Measurements from ENCODE around the gene MED1. TPM values are rescaled to one million over a fixed set of nuclear protein-coding genes. Genes with fewer than 3 reads are reported as not detected.
"Not testable (repeated sequence)": the region's sequence is repeated elsewhere in the genome, so short reads cannot be mapped to it uniquely, and the experiment has no call there.

Gene MED1
- 18.5 TPM for total RNA-seq
- 10 to 100 TPM; 20.4 to 34.2 (median 27.4) TPM for polyA plus RNA-seq (ENCODE audit: insufficient read depth in 1 of 8, insufficient read length in 8 of 8, low replicate concordance in 1 of 8)
- long read RNA-seq, donor 1, result 0 reads
- long read RNA-seq, donor 2, result 0 reads
- long read RNA-seq, donor 3, full-length matches to known transcripts, result 6 of 30 reads
- long read RNA-seq, donor 3, partial matches to known transcripts, result 24 of 30 reads
- long read RNA-seq, donor 3, other reads (novel, unspliced or antisense), result 0 of 30 reads
- long read RNA-seq, donor 4, partial matches to known transcripts, result 11 of 11 reads
- long read RNA-seq, donor 4, other reads (novel, unspliced or antisense), result 0 of 11 reads
- long read RNA-seq, donor 5, full-length matches to known transcripts, result 4 of 4 reads
- long read RNA-seq, donor 5, partial matches to known transcripts, result 0 of 4 reads
- long read RNA-seq, donor 5, other reads (novel, unspliced or antisense), result 0 of 4 reads
- long read RNA-seq, donor 6, full-length matches to known transcripts, result 4 of 4 reads
- long read RNA-seq, donor 6, partial matches to known transcripts, result 0 of 4 reads
- long read RNA-seq, donor 6, other reads (novel, unspliced or antisense), result 0 of 4 reads
- long read RNA-seq, donor 7, partial matches to known transcripts, result 15 of 15 reads
- long read RNA-seq, donor 7, other reads (novel, unspliced or antisense), result 0 of 15 reads
- long read RNA-seq, donor 8, full-length matches to known transcripts, result 3 of 20 reads
- long read RNA-seq, donor 8, partial matches to known transcripts, result 17 of 20 reads
- long read RNA-seq, donor 8, other reads (novel, unspliced or antisense), result 0 of 20 reads
- long read RNA-seq, donor 9, full-length matches to known transcripts, result 1 of 1 reads
- long read RNA-seq, donor 9, partial matches to known transcripts, result 0 of 1 reads
- long read RNA-seq, donor 9, other reads (novel, unspliced or antisense), result 0 of 1 reads
- long read RNA-seq, donor 10, full-length matches to known transcripts, result 2 of 2 reads
- long read RNA-seq, donor 10, partial matches to known transcripts, result 0 of 2 reads
- long read RNA-seq, donor 10, other reads (novel, unspliced or antisense), result 0 of 2 reads
- long read RNA-seq, donor 11, full-length matches to known transcripts, result 1 of 1 reads
- long read RNA-seq, donor 11, partial matches to known transcripts, result 0 of 1 reads
- long read RNA-seq, donor 11, other reads (novel, unspliced or antisense), result 0 of 1 reads

GRCh38 chr17:39450847-39451581, at the start of gene MED1:
Gene MED1, minus strand, starts transcription at chr17:39451263. Its CDS starts 201 bp downstream, at chr17:39451062.
- Histone ChIP-seq H3K27me3 (ENCODE audit: control insufficient read depth, insufficient read depth, low read length) (no peaks in the 10 kb centered on the region), H3K4me3 (ENCODE audit: low read length) (peak within 1 kb of the TSS; percentile 91), H3K9me3 (replicated peaks; ENCODE audit: control insufficient read depth, low read depth, low read length) (no peaks in the 10 kb centered on the region), H3K4me1 (ENCODE audit: control insufficient read depth, insufficient read depth, low read length) (peaks cover 11% of the 10 kb centered on the region), H3K27ac (ENCODE audit: low read length) (peak within 1 kb of the TSS; percentile 93), H3K36me3 (ENCODE audit: control insufficient read depth, insufficient read depth, low read length) (peaks cover 10% of the 10 kb centered on the region)
- under 1% methylated on average over 32 of the region's 37 CpGs for WGBS (ENCODE audit: insufficient coverage)
- DNase-seq, result peak; percentile 99

- not testable (repeated sequence) for H3K27me3 ChIP-seq (ENCODE audit: control insufficient read depth, insufficient read depth, low read length); H3K9me3 ChIP-seq (replicated peaks; ENCODE audit: control insufficient read depth, low read depth, low read length); H3K4me3 ChIP-seq (ENCODE audit: low read length); DNase-seq; H3K4me1 ChIP-seq (ENCODE audit: control insufficient read depth, insufficient read depth, low read length); H3K27ac ChIP-seq (ENCODE audit: low read length)
- WGBS (ENCODE audit: insufficient coverage), result 97% methylated on average over 12 of the region's 12 CpGs
- peaks cover 59% of the 10 kb centered on the region for H3K36me3 ChIP-seq (ENCODE audit: control insufficient read depth, insufficient read depth, low read length)
Observed at GRCh38 chr17:39496921-39497320, 45.9 kb upstream of the MED1 start.

GRCh38 chr17:39487946-39488345, 36.9 kb upstream of the MED1 start:
- no peak overlapping the region for H3K27ac ChIP-seq (ENCODE audit: low read length)
- H3K9me3 ChIP-seq (replicated peaks; ENCODE audit: control insufficient read depth, low read depth, low read length), result no peaks in the 10 kb centered on the region
- no peak overlapping the region for H3K4me3 ChIP-seq (ENCODE audit: low read length)
- no peak for DNase-seq
- peaks cover 18% of the 10 kb centered on the region for H3K36me3 ChIP-seq (ENCODE audit: control insufficient read depth, insufficient read depth, low read length)
- 97% methylated on average over 3 of the region's 4 CpGs for WGBS (ENCODE audit: insufficient coverage)
- no peaks in the 10 kb centered on the region for H3K4me1 ChIP-seq (ENCODE audit: control insufficient read depth, insufficient read depth, low read length)
- H3K27me3 ChIP-seq (ENCODE audit: control insufficient read depth, insufficient read depth, low read length), result no peaks in the 10 kb centered on the region

- not testable (repeated sequence) for H3K27ac ChIP-seq (ENCODE audit: low read length); H3K4me1 ChIP-seq (ENCODE audit: control insufficient read depth, insufficient read depth, low read length); H3K9me3 ChIP-seq (replicated peaks; ENCODE audit: control insufficient read depth, low read depth, low read length); H3K27me3 ChIP-seq (ENCODE audit: control insufficient read depth, insufficient read depth, low read length); DNase-seq; H3K4me3 ChIP-seq (ENCODE audit: low read length)
- no CpG with 5 or more reads among the region's 3 CpGs for WGBS (ENCODE audit: insufficient coverage)
- peaks cover 19% of the 10 kb centered on the region for H3K36me3 ChIP-seq (ENCODE audit: control insufficient read depth, insufficient read depth, low read length)
Observed at GRCh38 chr17:39487490-39487889, 36.4 kb upstream of the MED1 start.

GRCh38 chr17:39486242-39486641, 35.2 kb upstream of the MED1 start:
- no peak overlapping the region for H3K27ac ChIP-seq (ENCODE audit: low read length)
- no peak for DNase-seq
- no peaks in the 10 kb centered on the region for H3K27me3 ChIP-seq (ENCODE audit: control insufficient read depth, insufficient read depth, low read length)
- H3K9me3 ChIP-seq (replicated peaks; ENCODE audit: control insufficient read depth, low read depth, low read length), result no peaks in the 10 kb centered on the region
- WGBS (ENCODE audit: insufficient coverage), result no CpG with 5 or more reads among the region's 2 CpGs
- H3K36me3 ChIP-seq (ENCODE audit: control insufficient read depth, insufficient read depth, low read length), result peaks cover 16% of the 10 kb centered on the region
- H3K4me3 ChIP-seq (ENCODE audit: low read length), result no peak overlapping the region
- H3K4me1 ChIP-seq (ENCODE audit: control insufficient read depth, insufficient read depth, low read length), result no peaks in the 10 kb centered on the region

GRCh38 chr17:39485555-39485954, 34.5 kb upstream of the MED1 start:
- peaks cover 20% of the 10 kb centered on the region for H3K36me3 ChIP-seq (ENCODE audit: control insufficient read depth, insufficient read depth, low read length)
- H3K4me3 ChIP-seq (ENCODE audit: low read length), result no peak overlapping the region
- WGBS (ENCODE audit: insufficient coverage), result 100% methylated on average over 1 of the region's 5 CpGs
- DNase-seq, result peak; percentile 9
- H3K27ac ChIP-seq (ENCODE audit: low read length), result no peak overlapping the region
- no peaks in the 10 kb centered on the region for H3K9me3 ChIP-seq (replicated peaks; ENCODE audit: control insufficient read depth, low read depth, low read length)
- no peaks in the 10 kb centered on the region for H3K4me1 ChIP-seq (ENCODE audit: control insufficient read depth, insufficient read depth, low read length)
- no peaks in the 10 kb centered on the region for H3K27me3 ChIP-seq (ENCODE audit: control insufficient read depth, insufficient read depth, low read length)

- no peak for DNase-seq
- no CpG with 5 or more reads among the region's 2 CpGs for WGBS (ENCODE audit: insufficient coverage)
- Histone ChIP-seq H3K36me3 (ENCODE audit: control insufficient read depth, insufficient read depth, low read length) (peaks cover 18% of the 10 kb centered on the region), H3K4me1 (ENCODE audit: control insufficient read depth, insufficient read depth, low read length) (no peaks in the 10 kb centered on the region), H3K9me3 (replicated peaks; ENCODE audit: control insufficient read depth, low read depth, low read length) (no peaks in the 10 kb centered on the region), H3K27ac (ENCODE audit: low read length) (no peak overlapping the region), H3K4me3 (ENCODE audit: low read length) (no peak overlapping the region), H3K27me3 (ENCODE audit: control insufficient read depth, insufficient read depth, low read length) (no peaks in the 10 kb centered on the region)
Observed at GRCh38 chr17:39484178-39484577, 33.1 kb upstream of the MED1 start.

GRCh38 chr17:39483506-39483905, 32.4 kb upstream of the MED1 start:
- H3K27me3 ChIP-seq (ENCODE audit: control insufficient read depth, insufficient read depth, low read length), result no peaks in the 10 kb centered on the region
- no peak overlapping the region for H3K4me3 ChIP-seq (ENCODE audit: low read length)
- H3K36me3 ChIP-seq (ENCODE audit: control insufficient read depth, insufficient read depth, low read length), result peaks cover 21% of the 10 kb centered on the region
- H3K4me1 ChIP-seq (ENCODE audit: control insufficient read depth, insufficient read depth, low read length), result no peaks in the 10 kb centered on the region
- no peak overlapping the region for H3K27ac ChIP-seq (ENCODE audit: low read length)
- no peaks in the 10 kb centered on the region for H3K9me3 ChIP-seq (replicated peaks; ENCODE audit: control insufficient read depth, low read depth, low read length)
- no peak for DNase-seq
- WGBS (ENCODE audit: insufficient coverage), result no CpG with 5 or more reads among the region's 6 CpGs

- not testable (repeated sequence) for H3K4me3 ChIP-seq (ENCODE audit: low read length); H3K27ac ChIP-seq (ENCODE audit: low read length); H3K9me3 ChIP-seq (replicated peaks; ENCODE audit: control insufficient read depth, low read depth, low read length); H3K4me1 ChIP-seq (ENCODE audit: control insufficient read depth, insufficient read depth, low read length); H3K27me3 ChIP-seq (ENCODE audit: control insufficient read depth, insufficient read depth, low read length); DNase-seq
- WGBS (ENCODE audit: insufficient coverage), result 70% methylated on average over 4 of the region's 8 CpGs
- H3K36me3 ChIP-seq (ENCODE audit: control insufficient read depth, insufficient read depth, low read length), result peaks cover 33% of the 10 kb centered on the region
Observed at GRCh38 chr17:39479631-39480030, 28.6 kb upstream of the MED1 start.
